Stimulated activated CD4-positive, alpha-beta T cell treated with anti-CD3 and anti-CD28 coated beads, Interleukin-2, amount 100 ng/mL, for 48 hours (primary cell): Measurements from ENCODE around the gene PWP1.

Source experiments
- DNase-seq, 2 donors: peaks; one replicate each; pipeline ENCODE4 v3.0.0-alpha.2; 2020

The PWP1 gene

GRCh38 chr12:107736914-107737313, 51.3 kb downstream of the PWP1 start:
- no peak for DNase-seq

DNA sequence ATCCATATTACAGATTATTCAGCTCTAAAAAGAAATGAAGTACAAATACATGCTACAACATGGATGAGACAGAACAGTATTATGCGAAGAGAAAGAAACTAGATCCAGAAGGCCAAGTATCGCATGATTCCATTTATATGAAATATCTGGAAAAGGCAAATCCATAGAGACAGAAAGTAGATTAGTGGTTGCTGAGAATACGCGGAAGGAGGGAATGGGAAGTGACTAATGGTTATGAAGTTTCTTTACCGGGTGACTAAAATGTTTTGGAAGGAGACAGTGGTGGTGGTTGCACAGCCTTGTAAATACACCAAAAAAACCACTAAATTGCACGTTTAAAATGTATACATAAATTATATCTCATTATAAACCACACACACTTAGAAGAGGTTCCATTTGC, 62.9 kb downstream of the PWP1 start:
- DNase-seq: no peak

DNA sequence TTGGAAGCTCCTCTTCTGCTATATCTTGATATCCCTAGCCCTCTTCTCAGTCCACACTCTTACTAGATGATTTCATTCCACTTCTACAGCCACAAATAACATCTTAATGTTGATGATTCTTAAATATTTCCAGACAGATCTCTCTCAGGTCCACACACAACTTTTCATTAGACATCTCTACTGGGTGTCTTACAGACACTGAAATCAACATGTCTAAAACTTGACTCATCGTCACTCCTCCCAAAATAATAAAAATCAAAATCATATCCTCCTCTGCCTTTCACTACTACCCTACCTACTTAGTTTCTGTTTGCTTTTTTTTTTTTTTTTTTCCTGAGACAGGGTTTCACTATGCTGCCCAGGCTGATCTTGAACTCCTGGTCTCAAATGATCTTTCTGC, 63.5 kb downstream of the PWP1 start:
- DNase-seq: no peak

DNA sequence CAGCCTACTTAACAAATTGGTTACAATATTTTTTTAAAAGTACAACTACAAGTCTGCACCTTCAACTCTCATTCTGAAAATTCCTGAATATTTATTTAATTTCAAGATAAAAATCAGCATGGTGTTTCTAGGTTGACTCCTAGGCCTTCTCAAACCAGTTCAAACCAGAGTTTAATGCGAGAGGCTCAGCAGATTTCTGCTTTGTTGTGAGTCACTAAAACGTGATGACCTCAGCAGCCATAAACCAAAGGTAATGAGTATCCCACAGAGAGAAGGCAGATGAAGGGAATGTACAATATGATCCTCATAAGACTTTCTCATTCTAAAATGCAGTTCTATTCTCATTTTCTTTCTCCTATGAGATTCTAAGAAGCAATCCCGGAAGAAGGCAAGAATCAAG, 73.8 kb downstream of the PWP1 start:
- no peak for DNase-seq

DNA sequence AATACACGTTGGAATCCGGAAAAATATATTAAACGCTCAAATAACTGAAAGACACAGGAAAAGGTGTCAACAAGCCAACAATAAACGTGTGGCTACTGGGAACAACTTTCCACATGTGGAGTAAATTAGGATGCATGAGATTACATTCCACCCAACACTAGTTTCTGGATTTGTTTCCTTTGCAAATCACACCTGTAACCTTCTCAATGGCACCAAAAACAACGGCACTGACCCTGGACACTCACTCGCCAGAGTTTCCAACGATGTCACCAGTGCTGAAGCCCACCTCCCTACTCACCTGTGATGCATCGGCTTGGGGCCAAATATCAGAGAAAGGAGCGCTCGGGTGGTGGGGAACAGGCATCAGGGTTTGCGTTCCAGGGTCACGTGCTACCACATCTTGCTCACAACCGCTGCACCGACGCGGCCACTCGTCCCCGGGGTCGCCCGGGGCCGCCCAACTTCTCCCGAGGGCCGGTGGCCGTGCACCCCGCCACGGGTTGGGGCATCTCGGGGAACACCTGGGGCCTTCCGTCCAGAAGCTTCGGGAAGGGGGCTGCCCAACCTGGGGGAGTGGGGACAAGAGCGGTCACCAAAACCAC, 74.7 kb downstream of the PWP1 start:
- peak; percentile 11 to 19 for DNase-seq

GRCh38 chr12:107760809-107761501, 75.4 kb downstream of the PWP1 start, which contains the start of gene PRDM4:
PRDM4 (minus strand) TSS chr12:107761137; CDS start chr12:107760515, 622 bp downstream.
- DNase-seq: peak; percentile 80 to 88

- DNase-seq: peak in 1 of 2 donors; percentile 15
Measured at GRCh38 chr12:107761502-107761904, 75.9 kb downstream of the PWP1 start.
